NCI-H345 treated with DMSO at 0.1 percent for 48 hours (cell line): Measurements from ENCODE around the gene LRRC10B.

Experiments used
- DNase-seq: peaks from one replicate; lab custom pipeline; 2025; ENCODE audit not compliant: unreplicated experiment; lab: John Stamatoyannopoulos, UW

LRRC10B gene

DNA sequence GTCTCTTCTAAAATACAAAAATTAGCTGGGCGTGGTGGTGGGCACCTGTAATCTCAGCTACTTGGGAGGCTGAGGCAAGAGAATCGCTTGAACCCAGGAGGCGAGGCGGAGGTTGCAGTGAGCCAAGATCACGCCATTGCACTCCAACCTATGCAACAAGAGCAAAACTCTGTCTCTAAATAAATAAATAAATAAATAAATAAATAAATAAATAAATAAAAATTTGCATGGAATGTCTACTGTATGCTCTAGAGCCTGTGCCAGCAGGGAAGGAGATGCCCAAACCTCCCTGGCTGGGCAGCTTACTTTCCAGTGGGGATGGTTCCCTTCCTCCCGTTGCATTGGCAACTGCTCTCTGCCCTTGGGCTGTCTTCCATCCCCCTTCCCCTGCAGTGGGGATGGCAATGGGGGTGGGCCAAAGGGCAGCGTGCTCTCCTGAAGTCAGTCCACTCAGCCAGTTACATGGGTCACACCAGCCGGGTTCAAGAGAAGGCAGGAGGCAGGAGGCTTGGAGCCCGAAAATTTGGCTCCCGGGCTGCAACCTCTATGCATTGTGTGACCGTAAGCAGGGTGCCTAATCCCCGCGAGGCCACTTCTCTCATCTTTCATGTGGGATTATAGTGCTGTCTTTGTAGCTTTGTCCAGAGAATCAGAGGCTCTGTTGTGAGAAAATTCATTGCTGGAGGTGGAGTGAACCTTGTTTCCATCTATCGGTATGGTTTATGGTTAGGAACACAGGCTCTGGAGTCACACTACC lies 1.4 kb upstream of the LRRC10B start:
- DNase-seq = no peak

GRCh38 chr11:61509043-61510029 lies 787 bp downstream of the LRRC10B start:
- DNase-seq = peak; percentile 50

DNA sequence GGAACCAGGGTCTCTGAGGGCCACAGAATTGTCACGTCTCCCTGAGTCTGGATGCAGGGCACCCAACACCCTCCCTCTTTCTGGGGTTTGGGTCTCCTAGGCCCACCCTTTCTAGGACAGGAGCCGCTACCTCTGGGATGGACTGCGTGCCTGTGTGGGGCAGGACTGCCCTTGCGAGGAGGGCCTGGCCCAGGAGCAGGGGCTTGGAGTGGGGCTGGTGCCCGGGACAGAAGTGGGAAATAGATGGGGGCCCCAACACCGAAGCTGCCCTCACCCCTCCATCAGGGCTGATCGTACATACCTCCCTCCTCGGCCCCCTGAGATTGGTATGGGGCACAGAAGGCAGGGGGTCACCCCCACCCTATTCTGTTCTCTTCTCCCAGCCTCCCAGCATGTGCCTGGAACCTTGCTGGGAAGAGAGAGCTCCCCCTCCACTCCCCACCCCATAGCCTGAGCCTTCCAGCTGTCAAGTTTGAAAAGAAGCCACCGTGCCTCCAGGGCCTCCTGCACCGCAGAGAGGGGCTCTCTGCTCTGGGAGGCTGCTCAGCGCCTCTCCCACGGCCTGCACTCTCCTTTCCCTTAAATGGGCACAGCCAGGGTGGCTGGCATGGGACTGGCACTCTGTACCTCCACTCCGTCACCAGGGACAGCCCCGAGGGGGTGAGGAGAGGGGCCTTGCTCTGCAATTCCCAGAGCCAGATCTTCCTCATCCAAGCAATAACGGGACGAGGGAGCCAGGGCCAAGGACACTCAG lies 1.8 kb downstream of the LRRC10B start:
- DNase-seq = no peak

DNA sequence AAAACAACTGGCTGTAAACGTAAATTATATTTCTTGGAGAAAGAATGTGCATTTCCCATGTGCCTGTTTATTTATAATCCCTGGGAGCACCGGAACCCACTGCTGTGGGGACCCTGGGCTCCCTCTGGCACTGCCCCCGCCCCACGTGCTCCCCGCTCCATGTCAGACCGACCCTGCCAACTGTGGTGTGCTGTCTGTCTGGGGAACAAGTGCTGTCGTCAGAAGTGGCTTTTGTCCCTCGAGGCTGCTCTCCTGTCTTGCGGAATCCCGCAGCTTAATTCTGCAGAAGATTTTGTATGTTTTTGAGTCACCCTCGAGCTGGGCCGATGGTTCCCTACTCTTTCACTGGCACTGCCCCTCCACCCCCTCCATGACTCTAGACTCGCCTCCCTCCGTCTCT lies 2.4 kb downstream of the LRRC10B start:
- no peak for DNase-seq

DNA sequence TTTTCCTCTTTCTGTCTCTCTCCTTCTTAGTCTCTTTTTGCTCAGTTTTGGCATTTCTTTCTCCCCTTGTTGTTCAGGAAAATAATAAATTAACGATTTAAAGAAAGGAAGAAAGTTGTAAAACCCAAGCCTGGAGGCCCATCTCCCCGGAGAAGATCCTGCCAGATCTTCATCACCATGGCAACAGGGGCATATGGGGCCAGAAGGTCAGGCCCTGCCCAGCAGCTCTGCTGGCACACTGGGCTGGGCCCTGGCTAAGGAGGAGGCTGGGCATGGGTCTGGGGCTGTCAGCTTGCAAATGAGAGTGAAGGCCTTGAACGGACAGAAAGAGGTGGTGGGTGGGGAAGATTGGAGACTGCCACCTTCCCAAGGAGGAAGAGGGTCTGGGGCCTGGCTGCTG lies 2.8 kb downstream of the LRRC10B start:
- DNase-seq = no peak

GRCh38 chr11:61512435-61512834 lies 3.9 kb downstream of the LRRC10B start:
- DNase-seq = peak; percentile 82

DNA sequence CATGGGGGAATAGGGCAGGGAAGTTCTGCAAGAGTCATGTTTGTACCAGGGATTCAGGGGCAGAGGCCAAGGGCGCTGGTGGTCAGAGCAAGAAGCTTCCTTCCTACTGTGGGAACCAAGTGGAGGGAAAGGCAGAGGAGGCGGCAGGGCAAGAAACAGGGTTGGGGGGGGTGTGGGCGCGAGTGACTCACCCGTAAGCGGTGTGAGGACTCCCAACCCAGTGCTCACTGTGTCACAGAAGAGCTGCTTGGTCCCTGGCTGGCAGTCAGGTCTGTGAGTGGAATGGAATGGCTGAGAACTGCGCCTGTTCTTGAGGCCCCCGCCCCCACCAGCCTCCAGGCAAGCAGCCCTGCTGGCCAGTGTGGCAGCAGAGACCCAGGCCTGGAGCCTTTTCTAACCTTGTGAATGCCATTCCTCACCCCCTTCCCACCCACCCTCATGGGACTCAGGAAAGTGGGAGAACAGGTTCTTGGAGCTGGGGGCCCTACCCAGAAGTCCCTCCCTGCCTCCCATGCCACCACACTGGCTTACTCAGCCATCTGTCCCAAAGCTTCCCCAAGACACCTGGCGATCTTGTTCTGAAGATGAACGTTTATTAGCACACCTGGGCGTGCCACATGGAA lies 4.7 kb downstream of the LRRC10B start:
- DNase-seq = no peak

DNA sequence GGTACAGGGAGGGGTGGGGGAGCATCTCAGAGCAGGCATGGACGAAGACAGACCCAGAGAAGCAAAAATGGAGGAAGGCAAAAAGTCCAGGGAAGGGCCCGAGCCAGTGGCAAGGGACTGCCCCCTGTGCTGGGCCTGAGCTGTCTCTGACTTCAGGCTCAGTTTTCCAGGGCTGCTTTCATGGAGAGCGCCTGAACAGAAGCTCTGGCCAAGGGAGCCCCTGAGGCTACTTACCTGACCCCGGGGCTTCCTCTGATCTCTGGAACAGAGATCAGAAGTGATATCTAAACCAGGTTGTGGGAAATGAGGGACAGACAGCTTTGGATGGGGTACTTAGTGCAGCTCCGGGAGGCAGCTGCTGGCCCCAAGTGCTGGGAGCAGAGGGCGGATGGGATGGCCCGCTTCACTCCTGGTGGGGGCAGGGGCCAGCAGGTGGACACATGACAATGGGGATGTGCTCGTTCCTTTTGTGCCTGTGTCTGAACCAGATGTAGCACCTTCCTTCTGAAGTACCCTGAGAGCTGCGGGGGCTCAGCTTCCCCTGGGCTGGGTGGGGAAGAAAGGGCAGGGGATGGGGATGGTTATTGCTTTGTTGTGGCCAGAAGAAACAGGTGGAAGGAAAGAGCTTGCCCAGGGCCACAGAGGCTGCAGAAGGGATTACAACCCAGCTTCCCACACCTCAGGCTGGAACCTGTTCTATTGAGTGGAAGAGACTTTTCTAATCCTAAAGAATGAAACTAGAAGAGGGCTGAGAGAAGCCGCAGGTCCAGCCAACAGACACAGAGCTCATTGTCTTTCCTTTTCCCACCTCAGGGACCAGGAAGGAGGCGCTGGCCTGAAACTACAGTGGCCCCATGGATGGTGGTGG lies 5.7 kb downstream of the LRRC10B start:
- DNase-seq = peak; percentile 58

DNA sequence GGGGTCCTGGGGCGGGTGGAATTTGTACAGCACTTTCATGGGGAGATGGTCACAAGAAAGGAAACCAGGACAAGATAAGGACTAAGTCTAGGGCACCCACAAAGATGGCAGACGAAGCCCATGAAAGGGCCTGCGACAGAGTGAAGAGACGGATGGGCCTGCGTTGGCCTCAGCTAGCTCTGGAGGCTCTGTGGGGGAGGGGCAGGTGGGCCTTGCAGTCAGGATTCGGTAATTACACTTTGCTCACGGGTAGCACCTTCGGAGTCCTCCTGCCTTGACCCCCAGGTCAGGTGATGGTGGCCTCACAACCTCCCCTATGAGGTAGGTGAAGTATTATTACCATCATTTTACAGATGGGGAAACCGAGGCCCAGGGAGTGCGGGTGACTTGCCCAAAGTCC lies 7.1 kb downstream of the LRRC10B start:
- no peak for DNase-seq

DNA sequence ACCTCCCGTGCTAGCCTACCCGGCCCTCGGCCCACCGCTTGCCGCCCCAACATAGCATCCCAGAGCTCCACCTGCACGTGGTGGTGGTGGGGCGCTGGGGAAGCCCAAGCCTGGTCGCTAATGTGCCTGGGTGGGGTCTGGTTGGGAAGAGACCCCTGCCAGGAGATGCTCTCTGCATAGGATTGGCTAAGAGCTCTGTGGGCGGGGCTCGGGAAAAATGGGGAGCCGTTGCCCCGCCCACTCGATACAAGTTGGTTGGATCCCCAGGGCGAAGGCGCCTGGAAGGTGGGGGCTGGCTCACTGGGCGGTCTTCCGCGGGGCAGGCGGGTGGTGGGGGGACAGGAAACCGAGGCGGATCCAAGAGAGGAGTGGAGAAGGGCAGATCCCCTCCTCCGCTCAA lies 7.6 kb downstream of the LRRC10B start:
- DNase-seq = no peak

DNA sequence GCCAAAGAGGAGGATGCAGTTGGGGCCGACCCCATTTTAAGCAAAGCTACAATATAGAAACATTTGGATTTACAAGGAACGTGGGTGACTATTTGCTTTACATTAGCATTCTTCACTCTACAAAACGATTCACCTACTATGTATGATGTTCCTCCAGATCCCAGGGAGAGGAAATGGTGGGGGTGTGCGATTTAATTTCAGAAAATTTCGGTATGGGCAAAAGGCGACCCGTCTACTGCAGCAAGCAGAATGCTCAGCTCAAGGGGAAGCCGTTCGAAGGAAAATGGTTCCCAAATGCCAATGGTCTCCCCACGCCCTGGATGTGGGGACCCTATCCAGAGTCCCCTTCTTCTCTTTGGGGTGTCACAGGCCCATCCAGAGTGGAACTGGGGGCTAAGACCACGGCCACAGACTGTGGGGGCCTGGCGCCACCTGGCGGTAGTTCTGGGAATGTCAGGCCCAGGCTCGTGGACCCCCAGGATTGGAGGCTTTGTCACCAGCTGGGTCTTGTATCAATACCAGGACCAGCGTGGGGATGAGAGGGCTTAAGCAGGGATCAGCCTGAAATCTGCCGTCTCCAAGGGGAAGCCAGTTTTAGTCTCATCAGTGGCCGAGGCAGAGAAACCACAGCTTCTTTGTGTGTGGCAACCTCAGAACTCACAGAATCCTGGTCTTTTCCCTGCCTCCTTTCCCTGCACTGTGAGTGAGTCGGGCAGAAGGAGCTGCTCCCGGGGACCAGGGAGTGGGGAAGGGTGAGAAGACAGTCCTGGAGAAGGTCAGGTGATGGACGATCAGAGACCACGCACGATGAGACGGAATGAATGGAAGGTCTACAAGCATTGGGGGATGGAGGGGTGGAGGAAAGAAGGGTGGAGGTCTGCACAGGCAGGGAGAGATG lies 8.4 kb downstream of the LRRC10B start:
- DNase-seq = no peak

DNA sequence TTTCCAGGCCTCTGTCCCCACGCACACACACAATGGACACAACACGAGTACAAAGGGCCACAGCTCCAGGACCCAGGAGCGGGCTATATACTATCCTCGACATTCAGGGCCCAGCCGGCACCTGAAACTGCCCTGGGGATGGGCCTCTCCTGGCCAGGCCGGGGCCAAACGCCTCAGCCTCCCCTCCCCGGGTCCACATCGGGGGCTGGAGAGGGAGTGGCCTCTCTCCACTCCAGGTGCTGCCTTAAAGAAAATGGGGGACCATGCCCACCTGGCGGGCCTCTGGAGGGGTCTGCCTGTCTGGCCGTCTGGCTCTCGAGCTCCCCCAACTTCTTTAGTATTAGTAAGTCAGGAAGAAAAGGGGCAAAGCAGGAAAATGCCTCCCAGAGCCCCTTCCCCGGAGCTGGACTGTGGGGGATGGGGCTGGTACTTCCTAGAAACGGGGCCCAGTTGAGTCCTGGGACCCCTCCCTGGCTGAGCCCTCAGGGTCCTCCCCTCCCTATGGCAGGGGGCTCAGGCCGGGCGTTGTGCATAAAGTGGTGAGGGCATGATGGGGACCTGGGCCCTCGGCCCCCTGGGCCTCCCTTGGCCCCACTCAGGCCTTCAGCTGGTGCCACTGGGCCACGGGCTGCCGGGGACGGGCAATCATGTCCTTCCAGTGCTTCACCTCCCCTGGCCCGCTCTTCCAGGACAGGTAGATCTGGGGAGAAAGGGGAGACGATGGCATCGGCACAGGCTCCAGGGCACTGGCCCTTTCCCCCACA lies 9.7 kb downstream of the LRRC10B start:
- no peak for DNase-seq

- no peak for DNase-seq
Observed at GRCh38 chr11:61522881-61523280, 14.3 kb downstream of the LRRC10B start.

GRCh38 chr11:61524446-61524845 lies 15.9 kb downstream of the LRRC10B start:
- no peak for DNase-seq

DNA sequence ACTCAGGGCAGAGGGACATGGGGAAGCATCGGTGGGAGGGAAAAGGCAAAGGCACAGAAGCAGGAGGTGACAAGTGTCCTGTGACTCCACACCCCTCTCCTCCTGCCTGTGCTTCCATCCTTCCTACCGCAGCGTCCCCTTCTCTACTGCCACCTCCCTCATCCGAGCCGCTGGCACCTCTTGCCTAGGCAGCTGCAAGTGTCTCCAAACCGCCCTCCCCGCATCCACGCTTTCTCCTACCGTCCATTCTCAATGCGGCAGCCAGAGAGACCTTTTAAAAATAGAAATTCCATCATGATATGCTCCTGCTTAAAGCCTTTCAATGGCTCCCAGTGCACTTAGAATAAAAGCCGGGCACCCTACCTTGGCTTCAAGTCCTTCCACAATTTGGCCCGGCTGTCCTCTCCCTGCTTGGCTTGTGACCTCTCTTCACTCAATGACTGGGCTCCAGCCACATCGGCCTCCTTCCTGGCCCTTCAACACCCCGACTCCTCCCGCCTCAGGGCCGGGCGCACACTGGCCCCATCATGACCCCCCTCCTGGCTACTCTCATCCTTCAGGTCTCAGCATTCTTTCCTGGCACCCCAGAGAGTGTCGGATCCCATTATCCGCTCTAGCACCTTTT lies 16.5 kb downstream of the LRRC10B start:
- DNase-seq = no peak

DNA sequence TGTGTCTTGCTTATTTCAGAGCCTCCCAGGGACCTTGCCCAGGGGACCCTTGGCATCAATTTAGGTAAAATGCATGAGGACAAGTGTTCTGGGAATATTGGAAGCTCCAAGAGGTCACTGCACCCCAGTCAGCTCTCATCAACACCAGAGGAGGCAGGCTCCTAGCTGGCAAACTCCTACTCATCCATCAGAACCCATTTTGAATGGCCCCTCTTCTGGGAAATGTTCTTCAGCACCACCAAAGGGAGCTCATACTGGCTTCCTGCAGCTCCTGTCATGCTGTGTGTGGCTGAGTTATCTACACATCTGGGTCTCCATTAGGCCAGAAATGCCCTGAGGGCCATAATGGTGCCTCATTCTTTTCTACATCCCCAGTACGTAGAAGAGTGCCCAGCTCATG lies 17.7 kb downstream of the LRRC10B start:
- no peak for DNase-seq

GRCh38 chr11:61526956-61527731 lies 18.6 kb downstream of the LRRC10B start:
- DNase-seq = no peak
